ENCODE data around the gene TRAF1. TPM values are rescaled to one million over a fixed set of nuclear protein-coding genes. Genes with fewer than 3 reads are reported as not detected.

The TRAF1 gene
- total RNA-seq, 2 donors from 2014 or later = 1.5 to 3.1 TPM

- Histone ChIP-seq H3K4me1 (no peaks in the 10 kb centered on the region), H3K9me3 (no peaks in the 10 kb centered on the region), H3K9ac (ENCODE audit: low read depth in 2 of 2, low read length in 2 of 2) (no peak overlapping the region), H3K27me3 (no peaks in the 10 kb centered on the region), H3K36me3 (no peaks in the 10 kb centered on the region), H3K27ac (no peak overlapping the region), H3K4me3 (no peak overlapping the region)
- TF ChIP-seq, protein P1, sequence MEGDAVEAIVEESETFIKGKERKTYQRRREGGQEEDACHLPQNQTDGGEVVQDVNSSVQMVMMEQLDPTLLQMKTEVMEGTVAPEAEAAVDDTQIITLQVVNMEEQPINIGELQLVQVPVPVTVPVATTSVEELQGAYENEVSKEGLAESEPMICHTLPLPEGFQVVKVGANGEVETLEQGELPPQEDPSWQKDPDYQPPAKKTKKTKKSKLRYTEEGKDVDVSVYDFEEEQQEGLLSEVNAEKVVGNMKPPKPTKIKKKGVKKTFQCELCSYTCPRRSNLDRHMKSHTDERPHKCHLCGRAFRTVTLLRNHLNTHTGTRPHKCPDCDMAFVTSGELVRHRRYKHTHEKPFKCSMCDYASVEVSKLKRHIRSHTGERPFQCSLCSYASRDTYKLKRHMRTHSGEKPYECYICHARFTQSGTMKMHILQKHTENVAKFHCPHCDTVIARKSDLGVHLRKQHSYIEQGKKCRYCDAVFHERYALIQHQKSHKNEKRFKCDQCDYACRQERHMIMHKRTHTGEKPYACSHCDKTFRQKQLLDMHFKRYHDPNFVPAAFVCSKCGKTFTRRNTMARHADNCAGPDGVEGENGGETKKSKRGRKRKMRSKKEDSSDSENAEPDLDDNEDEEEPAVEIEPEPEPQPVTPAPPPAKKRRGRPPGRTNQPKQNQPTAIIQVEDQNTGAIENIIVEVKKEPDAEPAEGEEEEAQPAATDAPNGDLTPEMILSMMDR (IDR thresholded peaks at IDR 0.05) = no peak
- no peak for DNase-seq
- intact Hi-C loops (cut with DNase I) = no loop called here
These were observed 10.6 kb downstream of the TRAF1 start for GRCh38 chr9:120915854-120916470.

GRCh38 chr9:120914953-120915352 is 11.6 kb downstream of the TRAF1 start:
- Histone ChIP-seq H3K27ac (no peak overlapping the region), H3K4me1 (no peaks in the 10 kb centered on the region)
- intact Hi-C loops (cut with DNase I) = no loop called here

DNA sequence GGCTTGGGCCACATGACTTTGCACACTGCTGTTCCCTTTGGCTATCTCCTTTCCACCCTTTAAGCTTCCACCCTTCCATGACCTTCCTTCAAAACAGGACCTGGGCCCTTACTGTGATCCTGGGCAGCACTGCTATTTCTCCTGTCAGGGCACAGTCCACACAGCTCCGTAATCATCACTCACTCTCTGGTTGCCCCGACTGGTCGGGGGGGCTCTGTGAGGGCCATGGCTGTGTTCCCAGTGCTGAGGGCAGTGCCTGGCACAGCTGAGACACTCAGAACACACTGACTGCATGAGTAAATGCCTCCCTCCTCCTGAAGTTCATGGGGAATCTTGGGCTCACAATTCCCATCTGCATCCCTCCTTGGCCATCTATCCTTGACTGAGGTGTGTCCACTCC is 12.2 kb downstream of the TRAF1 start:
- Histone ChIP-seq H3K9me3 (no peaks in the 10 kb centered on the region), H3K27me3 (no peaks in the 10 kb centered on the region), H3K4me1 (no peaks in the 10 kb centered on the region), H3K9ac (ENCODE audit: low read depth in 2 of 2, low read length in 2 of 2) (no peak overlapping the region), H3K27ac (no peak overlapping the region), H3K4me3 (no peak overlapping the region), H3K36me3 (no peaks in the 10 kb centered on the region)
- no peak for DNase-seq
- intact Hi-C loops (cut with DNase I) = no loop called here
- TF ChIP-seq, protein P1 (IDR thresholded peaks at IDR 0.05) = no peak

More at GRCh38 chr9:120914953-120915352, 11.6 kb downstream of the TRAF1 start:
- H3K4me3 ChIP-seq = no peak overlapping the region
- H3K9ac ChIP-seq (ENCODE audit: low read depth in 2 of 2, low read length in 2 of 2) = no peak overlapping the region
- H3K27me3 ChIP-seq = no peaks in the 10 kb centered on the region
- no peaks in the 10 kb centered on the region for H3K9me3 ChIP-seq
- DNase-seq = no peak
- TF ChIP-seq, protein P1 (IDR thresholded peaks at IDR 0.05) = no peak
- H3K36me3 ChIP-seq = no peaks in the 10 kb centered on the region

DNA sequence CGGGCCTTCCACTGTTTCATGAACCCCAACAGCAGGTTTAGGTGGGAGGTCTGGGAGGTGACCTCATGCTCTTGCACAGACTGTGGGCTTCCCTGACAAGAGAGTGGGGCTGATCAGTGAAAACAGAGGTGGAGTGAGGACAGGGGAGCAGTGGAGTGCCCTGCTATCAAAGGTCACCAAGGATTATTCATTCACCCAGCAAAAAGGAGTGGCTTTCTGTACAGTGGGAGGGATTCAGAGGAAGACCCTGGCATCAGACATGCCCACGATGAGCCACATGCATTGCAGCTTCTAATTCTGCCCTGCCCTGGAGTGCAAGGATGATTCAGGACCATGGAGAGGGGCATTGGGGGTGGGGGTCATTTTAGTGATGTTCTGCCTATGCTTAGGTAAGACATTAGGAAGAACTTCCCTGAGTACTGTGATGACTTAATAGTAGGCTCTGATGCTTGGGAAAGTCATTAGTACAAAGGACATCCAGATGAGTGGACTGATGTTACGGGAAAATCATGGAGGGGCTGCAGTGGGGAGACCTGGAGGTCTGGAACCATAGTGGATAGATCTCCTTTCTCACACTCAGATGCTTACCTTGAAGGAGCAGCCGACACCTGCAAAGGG is 12.8 kb downstream of the TRAF1 start:
- H3K27ac ChIP-seq = no peak overlapping the region
- TF ChIP-seq, protein P1 (IDR thresholded peaks at IDR 0.05) = no peak

GRCh38 chr9:120912958-120913646 is 13.5 kb downstream of the TRAF1 start:
- Histone ChIP-seq H3K4me3 (no peak overlapping the region), H3K36me3 (no peaks in the 10 kb centered on the region), H3K9me3 (no peaks in the 10 kb centered on the region), H3K27me3 (no peaks in the 10 kb centered on the region), H3K27ac (no peak overlapping the region), H3K9ac (ENCODE audit: low read depth in 2 of 2, low read length in 2 of 2) (no peak overlapping the region), H3K4me1 (no peaks in the 10 kb centered on the region)
- no peak for DNase-seq
- TF ChIP-seq, protein P1 (IDR thresholded peaks at IDR 0.05) = no peak
- intact Hi-C loops (cut with DNase I) = no loop called here

More for the DNA sequence above, 12.8 kb downstream of the TRAF1 start:
- Histone ChIP-seq H3K27me3 (no peaks in the 10 kb centered on the region), H3K36me3 (no peaks in the 10 kb centered on the region), H3K9ac (ENCODE audit: low read depth in 2 of 2, low read length in 2 of 2) (no peak overlapping the region), H3K4me1 (no peaks in the 10 kb centered on the region), H3K4me3 (no peak overlapping the region), H3K9me3 (no peaks in the 10 kb centered on the region)
- DNase-seq = no peak
- intact Hi-C loops (cut with DNase I) = no loop called here

Measured in colonic mucosa (tissue), 4 donors.